OCI-LY3 (cell line): ENCODE measurements around the gene KLRD1.

Experiments
- EZH2phosphoT487 ChIP-seq: fragments of 200-600 bp; shearing (Covaris generic); IDR thresholded peaks from 2 replicates; pipeline ENCODE4 v1.6.1; 2018; ENCODE audit warnings: antibody characterized with exemption, mixed run types, low read depth
- TF ChIP-seq, protein P1 (sequence below): fragments of 200-600, 300-600 bp; sonication (generic); IDR thresholded peaks from 2 replicates; pipeline ENCODE4 v1.5.1; 2014; ENCODE audit warnings: antibody characterized with exemption, low read length, low read depth

DNA sequence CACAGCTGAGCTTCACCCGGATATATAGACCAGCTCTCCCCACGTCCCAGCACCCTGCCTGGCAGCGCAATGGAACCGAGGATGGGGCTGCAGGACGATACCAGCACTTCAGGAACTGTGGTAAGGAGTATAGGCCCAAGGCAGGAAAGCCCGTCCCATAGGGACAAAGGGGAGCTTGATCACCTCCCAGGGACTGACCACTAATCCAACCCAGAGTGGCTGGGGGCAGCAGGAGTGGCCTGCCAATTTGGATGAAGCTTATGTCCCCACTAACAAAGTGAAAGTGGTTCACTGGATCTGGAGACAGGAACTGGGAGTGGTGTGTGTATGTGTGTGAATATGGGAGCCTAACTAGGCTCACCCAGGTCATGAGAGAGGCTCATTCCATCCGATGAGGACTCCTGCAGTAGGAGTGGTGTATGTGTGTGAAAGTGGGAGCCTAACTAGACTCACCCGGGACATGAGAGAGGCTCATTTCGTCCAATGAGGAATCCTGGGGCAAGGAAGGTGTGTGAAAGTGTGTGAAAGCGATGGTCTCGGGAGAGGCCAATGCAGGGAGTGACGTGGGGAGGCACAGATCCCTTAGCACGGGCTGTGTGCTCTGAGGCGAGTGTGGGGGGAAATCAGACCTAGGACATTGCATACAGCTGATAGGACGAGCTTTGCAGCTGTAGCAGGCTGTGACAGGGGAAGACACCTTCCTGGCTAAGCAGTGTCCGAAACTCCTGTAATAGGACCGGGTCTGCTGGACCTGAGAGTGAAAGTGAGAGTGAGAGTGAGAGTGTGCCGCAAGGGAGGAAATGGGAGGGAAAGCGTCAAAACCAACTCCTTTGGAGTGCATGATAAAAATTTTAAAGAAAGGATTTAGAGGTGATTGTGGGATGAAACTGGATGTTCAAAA lies 56.5 kb downstream of the KLRD1 start:
- TF ChIP-seq, protein P1, sequence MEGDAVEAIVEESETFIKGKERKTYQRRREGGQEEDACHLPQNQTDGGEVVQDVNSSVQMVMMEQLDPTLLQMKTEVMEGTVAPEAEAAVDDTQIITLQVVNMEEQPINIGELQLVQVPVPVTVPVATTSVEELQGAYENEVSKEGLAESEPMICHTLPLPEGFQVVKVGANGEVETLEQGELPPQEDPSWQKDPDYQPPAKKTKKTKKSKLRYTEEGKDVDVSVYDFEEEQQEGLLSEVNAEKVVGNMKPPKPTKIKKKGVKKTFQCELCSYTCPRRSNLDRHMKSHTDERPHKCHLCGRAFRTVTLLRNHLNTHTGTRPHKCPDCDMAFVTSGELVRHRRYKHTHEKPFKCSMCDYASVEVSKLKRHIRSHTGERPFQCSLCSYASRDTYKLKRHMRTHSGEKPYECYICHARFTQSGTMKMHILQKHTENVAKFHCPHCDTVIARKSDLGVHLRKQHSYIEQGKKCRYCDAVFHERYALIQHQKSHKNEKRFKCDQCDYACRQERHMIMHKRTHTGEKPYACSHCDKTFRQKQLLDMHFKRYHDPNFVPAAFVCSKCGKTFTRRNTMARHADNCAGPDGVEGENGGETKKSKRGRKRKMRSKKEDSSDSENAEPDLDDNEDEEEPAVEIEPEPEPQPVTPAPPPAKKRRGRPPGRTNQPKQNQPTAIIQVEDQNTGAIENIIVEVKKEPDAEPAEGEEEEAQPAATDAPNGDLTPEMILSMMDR: no peak
- no peak for TF ChIP-seq EZH2phosphoT487
